IMR-90 (cell line): ENCODE data around the gene WWC2.

ENCODE experiments used
- CTCF ChIP-seq: conservative IDR thresholded peaks from 2 replicates; pipeline ENCODE4 v1.5.1; 2012; ENCODE audit warnings: mild to moderate bottlenecking, low read depth, low read length, improper control_type of control experiment
- RAD21 ChIP-seq: IDR thresholded peaks from 2 replicates; pipeline ENCODE4 v1.6.1; 2012; ENCODE audit warnings: low read length, improper control_type of control experiment

- TF ChIP-seq CTCF = no peak
- no peak for TF ChIP-seq RAD21
Measured at GRCh38 chr4:183098019-183098722, 886 bp upstream of the WWC2 start.
